Measurements from ENCODE around the gene NRAS.

Gene NRAS

GRCh38 chr1:114670083-114671010, 46.2 kb downstream of the NRAS start:
- Histone ChIP-seq H3K27ac (ENCODE audit: low read length) (no peak overlapping the region), H3K9ac (ENCODE audit: low read length) (peak overlapping the region; percentile 39)

GRCh38 chr1:114669562-114670082, 46.9 kb downstream of the NRAS start, which contains the start of gene DENND2C:
TSS of gene DENND2C (minus strand) at chr1:114670049. CDS start at chr1:114625984, 44,065 bp downstream.
- no peak within 1 kb of the TSS for H3K27ac ChIP-seq (ENCODE audit: low read length)
- no peaks in the 10 kb centered on the region for H3K36me3 ChIP-seq (ENCODE audit: control insufficient read depth, low read depth, low read length)
- peak within 1 kb of the TSS; percentile 75 for H3K4me3 ChIP-seq (ENCODE audit: low read length)
- H3K9me3 ChIP-seq (ENCODE audit: control insufficient read depth, low read depth, low read length) = no peaks in the 10 kb centered on the region
- H3K4me1 ChIP-seq (ENCODE audit: control insufficient read depth, low read depth, low read length) = peaks cover 4% of the 10 kb centered on the region
- peak within 1 kb of the TSS; percentile 39 for H3K9ac ChIP-seq (ENCODE audit: low read length)
- peaks cover 26% of the 10 kb centered on the region for H3K27me3 ChIP-seq (ENCODE audit: control insufficient read depth, insufficient read depth, low read length)

More at GRCh38 chr1:114670083-114671010, 46.2 kb downstream of the NRAS start:
- peaks cover 4% of the 10 kb centered on the region for H3K4me1 ChIP-seq (ENCODE audit: control insufficient read depth, low read depth, low read length)
- H3K9me3 ChIP-seq (ENCODE audit: control insufficient read depth, low read depth, low read length) = no peaks in the 10 kb centered on the region
- peak overlapping the region; percentile 75 for H3K4me3 ChIP-seq (ENCODE audit: low read length)
- peaks cover 26% of the 10 kb centered on the region for H3K27me3 ChIP-seq (ENCODE audit: control insufficient read depth, insufficient read depth, low read length)
- H3K36me3 ChIP-seq (ENCODE audit: control insufficient read depth, low read depth, low read length) = no peaks in the 10 kb centered on the region

- Histone ChIP-seq H3K9ac (ENCODE audit: low read length) (peak overlapping the region; percentile 8), H3K9me3 (ENCODE audit: control insufficient read depth, low read depth, low read length) (no peaks in the 10 kb centered on the region), H3K27me3 (ENCODE audit: control insufficient read depth, insufficient read depth, low read length) (peaks cover 26% of the 10 kb centered on the region), H3K4me3 (ENCODE audit: low read length) (peak overlapping the region; percentile 75), H3K36me3 (ENCODE audit: control insufficient read depth, low read depth, low read length) (no peaks in the 10 kb centered on the region), H3K27ac (ENCODE audit: low read length) (no peak overlapping the region), H3K4me1 (ENCODE audit: control insufficient read depth, low read depth, low read length) (peaks cover 4% of the 10 kb centered on the region)
Measured at GRCh38 chr1:114668784-114669561, 47.6 kb downstream of the NRAS start.

GRCh38 chr1:114668373-114668772, 48.2 kb downstream of the NRAS start:
- Histone ChIP-seq H3K4me3 (ENCODE audit: low read length) (no peak overlapping the region), H3K9me3 (ENCODE audit: control insufficient read depth, low read depth, low read length) (no peaks in the 10 kb centered on the region), H3K27me3 (ENCODE audit: control insufficient read depth, insufficient read depth, low read length) (peaks cover 26% of the 10 kb centered on the region), H3K27ac (ENCODE audit: low read length) (no peak overlapping the region), H3K36me3 (ENCODE audit: control insufficient read depth, low read depth, low read length) (no peaks in the 10 kb centered on the region), H3K9ac (ENCODE audit: low read length) (no peak overlapping the region), H3K4me1 (ENCODE audit: control insufficient read depth, low read depth, low read length) (peaks cover 4% of the 10 kb centered on the region)

- Histone ChIP-seq H3K9me3 (ENCODE audit: control insufficient read depth, low read depth, low read length) (no peaks in the 10 kb centered on the region), H3K27ac (ENCODE audit: low read length) (no peak overlapping the region), H3K9ac (ENCODE audit: low read length) (no peak overlapping the region), H3K36me3 (ENCODE audit: control insufficient read depth, low read depth, low read length) (no peaks in the 10 kb centered on the region), H3K4me1 (ENCODE audit: control insufficient read depth, low read depth, low read length) (peaks cover 4% of the 10 kb centered on the region), H3K4me3 (ENCODE audit: low read length) (no peak overlapping the region), H3K27me3 (ENCODE audit: control insufficient read depth, insufficient read depth, low read length) (peaks cover 26% of the 10 kb centered on the region)
Measured at GRCh38 chr1:114666954-114667353, 49.6 kb downstream of the NRAS start.

GRCh38 chr1:114660238-114660637, 56.3 kb downstream of the NRAS start:
- no peak overlapping the region for H3K4me3 ChIP-seq (ENCODE audit: low read length)
- H3K27ac ChIP-seq (ENCODE audit: low read length) = no peak overlapping the region
- H3K9ac ChIP-seq (ENCODE audit: low read length) = no peak overlapping the region
- H3K27me3 ChIP-seq (ENCODE audit: control insufficient read depth, insufficient read depth, low read length) = no peaks in the 10 kb centered on the region
- H3K36me3 ChIP-seq (ENCODE audit: control insufficient read depth, low read depth, low read length) = no peaks in the 10 kb centered on the region
- no peaks in the 10 kb centered on the region for H3K4me1 ChIP-seq (ENCODE audit: control insufficient read depth, low read depth, low read length)
- H3K9me3 ChIP-seq (ENCODE audit: control insufficient read depth, low read depth, low read length) = no peaks in the 10 kb centered on the region

All from iPS-18a (cell line).